ENCODE data around the gene FUT9. TPM values are rescaled to one million over a fixed set of nuclear protein-coding genes. Genes with fewer than 3 reads are reported as not detected.

The FUT9 gene
- total RNA-seq, 5 donors from 2014 or later (not counting 1 experiment from before 2014, with no cell fraction given): not detected

DNA sequence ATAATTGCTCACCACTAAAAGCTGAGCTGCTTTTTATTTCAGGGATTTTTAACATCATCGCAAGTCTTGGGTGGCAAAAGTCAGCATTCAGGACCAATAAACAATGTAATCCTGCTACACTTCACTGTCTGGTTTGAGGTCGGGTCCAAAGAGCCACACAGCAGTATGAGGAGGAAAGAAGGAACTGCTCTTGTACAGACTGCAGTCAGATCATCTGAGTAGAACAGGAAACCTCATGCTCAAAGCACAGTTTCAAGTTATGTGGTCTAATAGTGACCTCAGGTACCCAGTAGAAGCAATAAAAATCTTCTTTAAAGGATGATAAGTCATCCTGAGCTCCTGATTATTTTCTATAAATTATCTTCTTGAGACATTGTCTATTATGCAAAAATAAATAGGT is 211.4 kb downstream of the FUT9 start:
- no peaks in the 10 kb centered on the region for H3K9me3 Mint-ChIP-seq
- no peak for ATAC-seq (replicated peaks in 1 of 4)
- H3K36me3 ChIP-seq (ENCODE audit: control insufficient read depth in 2 of 2, extremely low read depth in 1 of 2, insufficient read depth in 1 of 2, low read length in 1 of 2): no peaks in the 10 kb centered on the region
- peaks cover 0 to 4% of the 10 kb centered on the region in 2 donors for H3K27me3 Mint-ChIP-seq
- no peak for DNase-seq
- no peak overlapping the region for H3K4me3 ChIP-seq (ENCODE audit: control insufficient read depth in 1 of 2, extremely low read depth in 1 of 2, low read length in 1 of 2)
- H3K4me3 Mint-ChIP-seq: no peak overlapping the region
- no CpG with 5 or more reads among the region's 2 CpGs for WGBS (ENCODE audit: insufficient coverage)
- H3K27me3 ChIP-seq (replicated peaks in 1 of 2; ENCODE audit: control insufficient read depth in 2 of 2, extremely low read depth in 1 of 2, insufficient read depth in 2 of 2, low read length in 1 of 2): no peaks in the 10 kb centered on the region
- H3K27ac ChIP-seq (ENCODE audit: low read length): no peak overlapping the region
- no peaks in the 10 kb centered on the region for H3K4me1 ChIP-seq (ENCODE audit: control insufficient read depth in 1 of 2, extremely low read depth in 1 of 2, insufficient read depth in 2 of 2, low read length in 2 of 2)
- POLR2A ChIA-PET: no interaction called here
- H3K4me1 Mint-ChIP-seq: no peaks in the 10 kb centered on the region
- no peak overlapping the region for H3K27ac Mint-ChIP-seq
- CTCF ChIA-PET: no interaction called here
- no peaks in the 10 kb centered on the region for H3K9me3 ChIP-seq
- no peaks in the 10 kb centered on the region for H3K36me3 Mint-ChIP-seq

DNA sequence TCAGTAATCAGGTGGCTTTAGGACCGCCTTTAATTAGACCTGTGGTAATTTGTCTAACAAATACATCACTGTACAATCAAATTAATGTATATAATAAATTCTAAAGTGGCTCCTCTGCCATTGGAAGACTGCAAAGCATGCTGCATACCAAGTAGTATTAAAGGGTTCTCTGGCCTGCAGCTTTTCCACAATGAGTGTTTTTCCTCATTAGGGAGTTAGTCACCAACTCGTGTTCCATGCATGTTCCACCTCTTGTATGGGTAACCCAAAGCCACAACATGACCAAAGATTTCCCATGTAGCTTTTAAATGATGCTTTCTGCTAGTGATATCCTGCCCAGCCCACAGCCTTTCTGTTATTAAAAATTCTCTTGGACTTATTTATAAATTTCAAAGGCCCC is 218.7 kb downstream of the FUT9 start:
- ChIA-PET POLR2A (no interaction called here), CTCF (no interaction called here)
- Histone ChIP-seq H3K27me3 (replicated peaks in 1 of 2; ENCODE audit: control insufficient read depth in 2 of 2, extremely low read depth in 1 of 2, insufficient read depth in 2 of 2, low read length in 1 of 2) (no peaks in the 10 kb centered on the region), H3K9me3 (no peaks in the 10 kb centered on the region), H3K27ac (ENCODE audit: low read length) (no peak overlapping the region), H3K36me3 (ENCODE audit: control insufficient read depth in 2 of 2, extremely low read depth in 1 of 2, insufficient read depth in 1 of 2, low read length in 1 of 2) (no peaks in the 10 kb centered on the region), H3K4me3 (ENCODE audit: control insufficient read depth in 1 of 2, extremely low read depth in 1 of 2, low read length in 1 of 2) (no peak overlapping the region), H3K4me1 (ENCODE audit: control insufficient read depth in 1 of 2, extremely low read depth in 1 of 2, insufficient read depth in 2 of 2, low read length in 2 of 2) (no peaks in the 10 kb centered on the region)
- peaks cover 0 to 4% (median 0%) of the 10 kb centered on the region in 3 donors for H3K9me3 Mint-ChIP-seq
- H3K27me3 Mint-ChIP-seq: peaks cover 0 to 5% of the 10 kb centered on the region in 2 donors
- DNase-seq (no peak), ATAC-seq (replicated peaks in 1 of 4) (no peak)
- no peaks in the 10 kb centered on the region for H3K4me1 Mint-ChIP-seq
- H3K27ac Mint-ChIP-seq: no peak overlapping the region
- H3K4me3 Mint-ChIP-seq: no peak overlapping the region
- no CpG with 5 or more reads among the region's 2 CpGs for WGBS (ENCODE audit: insufficient coverage)
- no peaks in the 10 kb centered on the region for H3K36me3 Mint-ChIP-seq

DNA sequence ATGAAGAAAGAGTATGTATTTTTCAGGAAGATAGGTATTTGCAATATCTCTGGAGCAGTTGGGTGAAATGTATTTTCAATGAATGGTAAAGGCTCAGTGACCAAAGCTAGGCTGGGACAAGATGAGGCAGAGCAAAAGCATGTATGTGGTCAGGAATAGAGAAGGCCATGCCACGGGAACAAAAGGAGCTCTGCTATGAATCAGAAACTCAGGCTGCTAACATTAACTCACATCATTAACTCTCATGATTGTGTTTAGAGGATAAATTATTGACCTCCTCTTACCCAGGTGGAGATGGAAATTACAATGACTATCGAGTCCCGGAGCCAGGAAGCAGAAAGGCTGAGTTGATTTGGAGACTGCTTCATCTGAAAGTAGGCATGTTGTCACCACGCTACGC is 220.2 kb downstream of the FUT9 start:
- H3K9me3 Mint-ChIP-seq: peaks cover 0 to 4% (median 0%) of the 10 kb centered on the region in 3 donors
- H3K4me3 Mint-ChIP-seq: no peak overlapping the region
- no peak for ATAC-seq (replicated peaks in 1 of 4)
- peaks cover 0 to 5% of the 10 kb centered on the region in 2 donors for H3K27me3 Mint-ChIP-seq
- no peaks in the 10 kb centered on the region for H3K36me3 Mint-ChIP-seq
- no peak overlapping the region for H3K27ac Mint-ChIP-seq
- ChIA-PET CTCF (no interaction called here), POLR2A (no interaction called here)
- Histone ChIP-seq H3K36me3 (ENCODE audit: control insufficient read depth in 2 of 2, extremely low read depth in 1 of 2, insufficient read depth in 1 of 2, low read length in 1 of 2) (no peaks in the 10 kb centered on the region), H3K27me3 (replicated peaks in 1 of 2; ENCODE audit: control insufficient read depth in 2 of 2, extremely low read depth in 1 of 2, insufficient read depth in 2 of 2, low read length in 1 of 2) (no peaks in the 10 kb centered on the region), H3K9me3 (no peaks in the 10 kb centered on the region), H3K27ac (ENCODE audit: low read length) (no peak overlapping the region), H3K4me3 (ENCODE audit: control insufficient read depth in 1 of 2, extremely low read depth in 1 of 2, low read length in 1 of 2) (no peak overlapping the region), H3K4me1 (ENCODE audit: control insufficient read depth in 1 of 2, extremely low read depth in 1 of 2, insufficient read depth in 2 of 2, low read length in 2 of 2) (no peaks in the 10 kb centered on the region)
- 90% methylated on average over 2 of the region's 5 CpGs for WGBS (ENCODE audit: insufficient coverage)
- no peak for DNase-seq
- H3K4me1 Mint-ChIP-seq: no peaks in the 10 kb centered on the region

DNA sequence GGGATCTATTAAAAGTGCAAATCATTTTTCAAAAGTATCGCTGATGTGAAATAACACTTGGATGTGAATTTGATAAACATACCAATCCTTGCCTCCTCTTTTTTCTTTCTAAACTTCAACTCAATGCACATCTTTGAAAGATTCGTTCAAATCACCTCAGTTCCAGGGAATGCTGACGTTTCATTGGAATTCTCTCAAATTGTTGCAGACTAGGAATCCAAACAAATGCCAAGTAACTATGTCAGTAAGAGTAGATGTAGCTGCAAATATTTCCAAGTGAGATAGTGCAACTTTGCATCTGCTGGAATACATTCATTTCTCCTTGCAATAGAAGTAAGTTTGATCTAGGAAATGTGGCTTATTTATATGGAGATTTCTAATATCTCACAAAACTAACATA is 220.7 kb downstream of the FUT9 start:
- Histone ChIP-seq H3K4me3 (ENCODE audit: control insufficient read depth in 1 of 2, extremely low read depth in 1 of 2, low read length in 1 of 2) (no peak overlapping the region), H3K9me3 (no peaks in the 10 kb centered on the region), H3K27me3 (replicated peaks in 1 of 2; ENCODE audit: control insufficient read depth in 2 of 2, extremely low read depth in 1 of 2, insufficient read depth in 2 of 2, low read length in 1 of 2) (no peaks in the 10 kb centered on the region), H3K27ac (ENCODE audit: low read length) (no peak overlapping the region), H3K36me3 (ENCODE audit: control insufficient read depth in 2 of 2, extremely low read depth in 1 of 2, insufficient read depth in 1 of 2, low read length in 1 of 2) (no peaks in the 10 kb centered on the region), H3K4me1 (ENCODE audit: control insufficient read depth in 1 of 2, extremely low read depth in 1 of 2, insufficient read depth in 2 of 2, low read length in 2 of 2) (no peaks in the 10 kb centered on the region)
- DNase-seq (no peak), ATAC-seq (replicated peaks in 1 of 4) (no peak)
- no peak overlapping the region for H3K27ac Mint-ChIP-seq
- WGBS (ENCODE audit: insufficient coverage): no CpG with 5 or more reads among the region's 3 CpGs
- H3K27me3 Mint-ChIP-seq: peaks cover 0 to 5% of the 10 kb centered on the region in 2 donors
- H3K36me3 Mint-ChIP-seq: no peaks in the 10 kb centered on the region
- no peak overlapping the region for H3K4me3 Mint-ChIP-seq
- ChIA-PET POLR2A (no interaction called here), CTCF (no interaction called here)
- H3K4me1 Mint-ChIP-seq: no peaks in the 10 kb centered on the region
- H3K9me3 Mint-ChIP-seq: peaks cover 0 to 4% (median 0%) of the 10 kb centered on the region in 3 donors

DNA sequence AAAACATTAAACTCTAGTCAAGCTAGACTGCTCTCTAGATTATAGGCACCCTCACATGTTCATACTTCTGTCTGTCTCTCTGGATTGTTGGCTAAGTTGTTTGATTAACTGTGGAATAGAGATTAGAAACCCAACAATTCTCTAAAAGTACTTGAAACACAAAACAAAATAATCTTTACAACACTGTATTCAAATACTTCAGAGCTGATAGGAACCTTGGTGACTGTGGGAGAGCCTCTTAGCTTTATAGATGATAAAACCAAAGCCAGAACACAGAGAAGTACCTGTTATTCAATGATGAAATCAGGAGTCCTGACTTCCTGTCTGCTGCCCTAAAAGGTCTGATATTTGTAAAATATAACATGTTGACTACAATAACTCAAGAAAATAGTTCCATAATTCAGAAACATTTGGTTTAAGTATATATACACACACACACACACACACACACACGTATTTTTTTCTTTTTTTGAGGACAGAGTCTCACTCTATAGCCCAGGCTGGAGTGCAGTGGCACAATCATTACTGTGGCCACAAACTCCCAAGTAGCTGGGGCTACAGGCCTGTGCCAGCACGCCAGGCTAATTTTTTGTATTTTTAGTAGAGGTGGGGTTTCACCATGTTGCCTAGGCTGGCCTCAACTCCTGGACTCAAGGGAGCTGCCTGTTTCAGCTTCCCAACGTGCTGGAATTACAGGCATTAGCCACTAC is 222.0 kb downstream of the FUT9 start:
- ChIA-PET POLR2A (no interaction called here), CTCF (no interaction called here)
- no peaks in the 10 kb centered on the region for H3K27me3 ChIP-seq (replicated peaks in 1 of 2; ENCODE audit: control insufficient read depth in 2 of 2, extremely low read depth in 1 of 2, insufficient read depth in 2 of 2, low read length in 1 of 2)
- no peaks in the 10 kb centered on the region for H3K4me1 ChIP-seq (ENCODE audit: control insufficient read depth in 1 of 2, extremely low read depth in 1 of 2, insufficient read depth in 2 of 2, low read length in 2 of 2)
- peaks cover 0 to 5% of the 10 kb centered on the region in 2 donors for H3K27me3 Mint-ChIP-seq
- no peak overlapping the region for H3K4me3 Mint-ChIP-seq
- peaks cover 0 to 4% (median 0%) of the 10 kb centered on the region in 3 donors for H3K9me3 Mint-ChIP-seq
- ATAC-seq (replicated peaks in 1 of 4): no peak
- no peak for DNase-seq
- no CpG with 5 or more reads among the region's 3 CpGs for WGBS (ENCODE audit: insufficient coverage)
- no peak overlapping the region for H3K27ac Mint-ChIP-seq
- H3K4me3 ChIP-seq (ENCODE audit: control insufficient read depth in 1 of 2, extremely low read depth in 1 of 2, low read length in 1 of 2): no peak overlapping the region
- H3K4me1 Mint-ChIP-seq: no peaks in the 10 kb centered on the region
- H3K36me3 Mint-ChIP-seq: no peaks in the 10 kb centered on the region
- no peaks in the 10 kb centered on the region for H3K36me3 ChIP-seq (ENCODE audit: control insufficient read depth in 2 of 2, extremely low read depth in 1 of 2, insufficient read depth in 1 of 2, low read length in 1 of 2)
- H3K27ac ChIP-seq (ENCODE audit: low read length): no peak overlapping the region
- H3K9me3 ChIP-seq: no peaks in the 10 kb centered on the region

DNA sequence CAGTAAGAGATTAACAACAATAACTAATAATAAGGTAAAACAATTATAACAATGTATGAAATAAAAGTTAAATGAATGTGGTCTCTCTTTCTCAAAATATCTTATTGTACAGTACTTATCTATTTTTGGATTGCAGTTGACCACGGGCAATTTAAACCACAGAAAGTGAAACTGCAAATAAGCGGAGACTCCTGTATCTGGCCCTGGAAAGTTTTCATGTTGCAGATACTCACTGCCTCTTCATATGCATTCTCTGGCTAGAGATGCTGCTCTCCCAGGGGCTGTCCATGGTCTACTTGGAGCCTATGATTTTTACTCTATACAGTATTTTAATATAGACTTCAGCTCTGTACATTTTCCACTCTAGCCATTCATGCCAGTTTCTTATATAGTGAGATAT is 230.8 kb downstream of the FUT9 start:
- no peak overlapping the region for H3K27ac Mint-ChIP-seq
- ChIA-PET POLR2A (no interaction called here), CTCF (no interaction called here)
- DNase-seq (no peak), ATAC-seq (replicated peaks in 1 of 4) (no peak)
- no peaks in the 10 kb centered on the region for H3K9me3 Mint-ChIP-seq
- no peaks in the 10 kb centered on the region for H3K36me3 Mint-ChIP-seq
- H3K9me3 ChIP-seq: no peaks in the 10 kb centered on the region
- H3K27me3 ChIP-seq (replicated peaks in 1 of 2; ENCODE audit: control insufficient read depth in 2 of 2, extremely low read depth in 1 of 2, insufficient read depth in 2 of 2, low read length in 1 of 2): no peaks in the 10 kb centered on the region
- H3K27ac ChIP-seq (ENCODE audit: low read length): no peak overlapping the region
- peaks cover 0 to 2% (median 2%) of the 10 kb centered on the region in 3 donors for H3K4me1 Mint-ChIP-seq
- H3K27me3 Mint-ChIP-seq: no peaks in the 10 kb centered on the region
- no peaks in the 10 kb centered on the region for H3K36me3 ChIP-seq (ENCODE audit: control insufficient read depth in 2 of 2, extremely low read depth in 1 of 2, insufficient read depth in 1 of 2, low read length in 1 of 2)
- no peak overlapping the region for H3K4me3 ChIP-seq (ENCODE audit: control insufficient read depth in 1 of 2, extremely low read depth in 1 of 2, low read length in 1 of 2)
- H3K4me3 Mint-ChIP-seq: no peak overlapping the region
- WGBS (ENCODE audit: insufficient coverage): 45% methylated on average over 2 of the region's 2 CpGs
- no peaks in the 10 kb centered on the region for H3K4me1 ChIP-seq (ENCODE audit: control insufficient read depth in 1 of 2, extremely low read depth in 1 of 2, insufficient read depth in 2 of 2, low read length in 2 of 2)

DNA sequence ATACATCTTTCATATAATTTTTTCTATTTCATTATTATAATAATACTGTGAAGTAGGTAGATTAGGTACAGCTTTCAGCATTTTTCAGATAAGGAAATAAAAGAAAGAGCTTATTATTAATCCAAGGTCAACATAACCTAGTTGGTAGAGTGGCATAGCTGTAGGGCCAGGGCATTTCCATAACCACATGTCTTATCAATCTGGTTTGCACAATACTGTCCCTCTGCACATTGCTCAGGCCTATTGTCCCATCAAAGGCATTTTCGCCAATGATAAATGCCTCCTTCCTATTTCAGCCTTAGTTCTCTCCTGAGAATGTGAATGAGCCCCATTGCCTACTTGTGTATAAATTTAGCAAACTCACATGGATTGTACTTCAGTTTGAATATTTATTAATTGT is 234.0 kb downstream of the FUT9 start:
- Mint-ChIP-seq H3K27ac (no peak overlapping the region), H3K4me1 (peaks cover 0 to 2% (median 2%) of the 10 kb centered on the region in 3 donors), H3K36me3 (no peaks in the 10 kb centered on the region), H3K4me3 (no peak overlapping the region), H3K9me3 (peaks cover 0 to under 1% (median 0%) of the 10 kb centered on the region in 3 donors), H3K27me3 (no peaks in the 10 kb centered on the region)
- H3K27me3 ChIP-seq (replicated peaks in 1 of 2; ENCODE audit: control insufficient read depth in 2 of 2, extremely low read depth in 1 of 2, insufficient read depth in 2 of 2, low read length in 1 of 2): no peaks in the 10 kb centered on the region
- ChIA-PET CTCF (no interaction called here), POLR2A (no interaction called here)
- no peak for DNase-seq
- no peak overlapping the region for H3K27ac ChIP-seq (ENCODE audit: low read length)
- no peak overlapping the region for H3K4me3 ChIP-seq (ENCODE audit: control insufficient read depth in 1 of 2, extremely low read depth in 1 of 2, low read length in 1 of 2)
- no peak for ATAC-seq (replicated peaks in 1 of 4)
- H3K4me1 ChIP-seq (ENCODE audit: control insufficient read depth in 1 of 2, extremely low read depth in 1 of 2, insufficient read depth in 2 of 2, low read length in 2 of 2): no peaks in the 10 kb centered on the region
- WGBS (ENCODE audit: insufficient coverage): no CpG with 5 or more reads among the region's 1 CpG
- no peaks in the 10 kb centered on the region for H3K36me3 ChIP-seq (ENCODE audit: control insufficient read depth in 2 of 2, extremely low read depth in 1 of 2, insufficient read depth in 1 of 2, low read length in 1 of 2)
- no peaks in the 10 kb centered on the region for H3K9me3 ChIP-seq
